GM12891 (cell line): ENCODE data around the gene C11orf68.

Experiments
- POLR2A ChIP-seq: IDR thresholded peaks from 2 replicates; pipeline ENCODE4 v1.6.1; 2011; ENCODE audit warnings: low read depth, low read length, control low read depth
- POLR2AphosphoS5 ChIP-seq: IDR thresholded peaks from 2 replicates; pipeline ENCODE4 v1.6.1; 2011; ENCODE audit warnings: low read depth, low read length, control low read depth
- TAF1 ChIP-seq: IDR thresholded peaks from 2 replicates; pipeline ENCODE4 v1.6.1; 2011; ENCODE audit warnings: low read depth, low read length, control low read depth

- TF ChIP-seq POLR2A (no peak), POLR2AphosphoS5 (no peak), TAF1 (no peak)
Observed at GRCh38 chr11:65947603-65948125, 28.8 kb upstream of the C11orf68 start.
